Immature natural killer cell (primary cell): ENCODE data around the gene RIOK1. TPM values are rescaled to one million over a fixed set of nuclear protein-coding genes. Genes with fewer than 3 reads are reported as not detected.
"Not testable (repeated sequence)": the region's sequence is repeated elsewhere in the genome, so short reads cannot be mapped to it uniquely, and the experiment has no call there.

Source experiments
- DNase-seq, 3 donors: peaks; one replicate each; pipeline ENCODE4 v3.0.0; 2022; ENCODE audit warnings: mixed read lengths in 1 of 3
- H3K27ac Mint-ChIP-seq, 6 donors: one replicate each; pipeline ENCODE4 v1.8.0; 2020; ENCODE audit warnings: mixed read lengths in 6 of 6, mild to moderate bottlenecking in 5 of 6, inconsistent platforms in 4 of 6, moderate library complexity in 3 of 6
- H3K27me3 Mint-ChIP-seq, 3 donors: one replicate each; pipeline ENCODE4 v1.8.0; 2020 to 2021; ENCODE audit warnings: low read depth in 3 of 3, mild to moderate bottlenecking in 3 of 3, mixed read lengths in 3 of 3, moderate library complexity in 3 of 3, inconsistent platforms in 1 of 3
- H3K36me3 Mint-ChIP-seq, 3 donors: one replicate each; pipeline ENCODE4 v1.8.0; 2020; ENCODE audit warnings: mixed read lengths in 3 of 3, inconsistent platforms in 2 of 3, mild to moderate bottlenecking in 2 of 3
- H3K4me1 Mint-ChIP-seq, 2 donors: one replicate each; pipeline ENCODE4 v1.8.0; 2020; ENCODE audit warnings: inconsistent platforms in 2 of 2, mild to moderate bottlenecking in 2 of 2, mixed read lengths in 2 of 2, moderate library complexity in 1 of 2
- H3K4me3 Mint-ChIP-seq, 5 donors: one replicate each; pipeline ENCODE4 v1.8.0; 2020; ENCODE audit warnings: mild to moderate bottlenecking in 5 of 5, mixed read lengths in 5 of 5, inconsistent platforms in 3 of 5, moderate library complexity in 3 of 5
- H3K9me3 Mint-ChIP-seq, 6 donors: one replicate each; pipeline ENCODE4 v1.8.0; 2020; ENCODE audit warnings: mild to moderate bottlenecking in 6 of 6, mixed read lengths in 6 of 6, inconsistent platforms in 4 of 6, moderate library complexity in 3 of 6
- polyA plus RNA-seq, 3 donors: library from polyadenylated mRNA; unstranded; fragments of 300-500 nt; fragmentation: Illumina TruSeq; gene quantifications; one replicate each; pipeline ENCODE4 v1.2.3, GENCODE V29; 2021

RIOK1 gene
- polyA plus RNA-seq, 3 donors from 2014 or later, result 14.0 to 23.7 (median 15.6) TPM

DNA sequence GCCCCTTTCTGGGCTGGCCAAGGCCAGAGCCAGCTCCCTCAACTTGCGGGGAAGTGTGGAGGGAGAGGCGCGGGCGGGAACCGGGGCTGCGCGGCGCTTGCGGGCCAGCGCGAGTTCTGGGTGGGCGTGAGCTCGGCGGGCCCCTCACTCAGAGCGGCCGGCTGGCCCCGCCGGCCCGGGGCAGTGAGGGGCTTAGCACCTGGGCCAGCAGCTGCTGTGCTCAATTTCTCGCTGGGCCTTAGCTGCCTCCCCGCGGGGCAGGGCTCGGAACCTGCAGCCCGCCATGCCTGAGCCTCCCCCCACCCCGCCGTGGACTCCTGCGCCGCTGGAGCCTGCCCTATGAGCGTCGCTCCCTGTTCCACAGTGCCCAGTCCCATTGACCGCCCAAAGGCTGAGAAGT lies 66.7 kb downstream of the RIOK1 start:
- DNase-seq, H3K36me3 Mint-ChIP-seq, H3K4me1 Mint-ChIP-seq, H3K27me3 Mint-ChIP-seq, H3K9me3 Mint-ChIP-seq, H3K27ac Mint-ChIP-seq, H3K4me3 Mint-ChIP-seq: not testable (repeated sequence)

DNA sequence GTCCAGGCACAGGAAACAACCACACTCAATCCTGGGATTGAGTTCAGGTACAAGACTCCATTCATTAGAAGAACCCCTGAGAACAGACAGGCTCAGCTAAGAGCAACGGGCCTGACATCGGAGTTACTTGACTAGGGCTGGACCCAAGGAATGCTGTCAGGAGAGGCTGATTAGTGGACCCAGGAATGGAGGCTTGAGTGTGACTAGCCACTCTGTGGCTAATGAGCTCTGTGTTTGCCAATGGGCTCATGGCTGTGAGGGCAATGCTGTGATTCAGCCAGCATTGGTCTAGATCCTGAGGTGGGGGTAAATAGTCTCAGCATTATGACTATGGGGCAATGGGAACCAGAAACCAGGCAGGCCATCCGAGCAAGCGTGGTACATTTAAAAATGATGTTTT lies 71.8 kb downstream of the RIOK1 start:
- DNase-seq, result no peak
- no peak overlapping the region for H3K27ac Mint-ChIP-seq
- peaks cover 0 to 6% (median 5%) of the 10 kb centered on the region in 3 donors for H3K27me3 Mint-ChIP-seq
- H3K36me3 Mint-ChIP-seq, result no peaks in the 10 kb centered on the region
- no peaks in the 10 kb centered on the region for H3K4me1 Mint-ChIP-seq
- H3K4me3 Mint-ChIP-seq, result no peak overlapping the region
- H3K9me3 Mint-ChIP-seq, result no peaks in the 10 kb centered on the region

DNA sequence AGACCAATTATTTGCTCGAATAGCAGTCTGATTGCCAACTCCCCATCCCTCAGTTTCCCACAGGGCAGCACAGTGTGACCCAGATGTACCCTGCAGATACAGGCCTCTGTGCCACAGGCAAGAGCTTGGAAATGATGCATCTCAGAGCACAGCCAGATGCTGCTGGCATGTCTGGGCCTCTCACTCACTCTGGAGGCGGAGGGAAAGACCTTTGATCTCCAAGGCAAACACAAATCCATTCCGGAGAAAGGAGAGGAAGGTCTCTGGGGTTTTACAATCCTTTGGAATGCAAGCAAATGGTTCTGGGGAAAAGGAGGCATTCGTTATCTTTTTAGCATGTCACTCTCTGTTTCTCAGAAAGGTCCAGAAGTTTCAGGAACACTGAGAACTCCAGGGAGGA lies 74.2 kb downstream of the RIOK1 start:
- Mint-ChIP-seq H3K27me3 (peaks cover 0 to 12% (median 4%) of the 10 kb centered on the region in 3 donors), H3K4me1 (no peaks in the 10 kb centered on the region), H3K9me3 (no peaks in the 10 kb centered on the region), H3K27ac (no peak overlapping the region), H3K4me3 (no peak overlapping the region), H3K36me3 (no peaks in the 10 kb centered on the region)
- no peak for DNase-seq

DNA sequence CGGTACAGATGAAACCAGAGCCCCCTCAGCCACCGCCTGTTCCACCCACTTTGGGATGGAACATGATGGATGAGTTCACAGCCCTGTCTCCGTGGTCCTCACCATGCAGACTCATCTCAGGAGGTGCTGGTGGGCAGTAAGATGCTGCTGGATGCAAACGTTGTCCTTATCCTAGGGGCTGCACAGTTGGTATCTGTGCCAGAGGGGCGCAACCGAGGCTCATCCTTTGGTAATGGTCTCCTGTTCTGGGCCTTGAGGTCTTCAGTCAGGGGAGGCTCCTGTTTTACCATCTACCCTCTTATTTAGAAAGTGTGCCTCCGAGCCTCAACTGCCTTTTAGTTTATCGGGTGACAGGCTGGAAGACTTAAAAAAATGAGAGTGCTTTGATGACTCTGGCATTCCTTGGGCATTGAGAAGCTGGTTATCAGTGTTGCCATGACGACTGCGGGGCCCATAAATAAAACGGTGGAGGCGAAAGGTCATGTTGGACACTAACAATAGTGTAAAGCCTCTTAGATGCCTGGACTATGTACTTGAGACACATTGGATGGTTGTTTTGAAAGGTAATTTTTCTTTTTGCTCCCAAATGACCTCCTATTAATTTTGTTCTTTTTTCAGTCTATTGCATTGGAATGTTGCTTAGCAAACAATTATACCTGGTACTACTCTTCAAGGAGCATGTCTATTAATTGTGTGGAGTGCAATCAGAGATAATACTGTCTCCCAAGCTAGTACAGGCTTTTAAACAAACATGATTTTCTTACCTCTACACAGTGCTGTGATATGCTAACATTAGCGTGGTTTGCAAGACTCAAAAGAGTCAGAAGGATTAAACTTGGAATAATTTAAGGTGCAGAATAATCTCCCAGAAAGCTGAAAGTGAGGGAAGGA lies 77.6 kb downstream of the RIOK1 start:
- H3K9me3 Mint-ChIP-seq, result no peaks in the 10 kb centered on the region
- no peak overlapping the region for H3K27ac Mint-ChIP-seq
- H3K27me3 Mint-ChIP-seq, result peaks cover 2 to 7% (median 6%) of the 10 kb centered on the region in 3 donors
- DNase-seq, result no peak
- H3K4me3 Mint-ChIP-seq, result no peak overlapping the region
- no peaks in the 10 kb centered on the region for H3K36me3 Mint-ChIP-seq
- peaks cover 0 to 6% of the 10 kb centered on the region in 2 donors for H3K4me1 Mint-ChIP-seq

Other genes with a start within 250 kb of the RIOK1 start
- 100 to 1,000 TPM; 134 to 247 (median 207) TPM for gene SSR1, start 76.6 kb upstream of the RIOK1 start, polyA plus RNA-seq
- gene CAGE1, start 66 bp upstream of the RIOK1 start, polyA plus RNA-seq, result under 1 TPM in 1 of 3 donors, not detected in 2; 0.21 TPM
- gene DSP, start 151.9 kb downstream of the RIOK1 start, polyA plus RNA-seq, result not detected
- 1 to 10 TPM; 4.2 to 10.0 (median 9.8) TPM for gene SNRNP48, start 200.4 kb downstream of the RIOK1 start, polyA plus RNA-seq